Measurements from ENCODE around the gene SLC36A3.
"Not testable (repeated sequence)": the region's sequence is repeated elsewhere in the genome, so short reads cannot be mapped to it uniquely, and the experiment has no call there.

The SLC36A3 gene

GRCh38 chr5:151245680-151246219 is 57.8 kb downstream of the SLC36A3 start:
- in situ Hi-C loops (cut with MboI; ENCODE audit: low sequenced_read_pairs, unreplicated experiment) = no loop called here
- DNase-seq (ENCODE audit: low spot score) = no peak
- TF ChIP-seq, protein P1, sequence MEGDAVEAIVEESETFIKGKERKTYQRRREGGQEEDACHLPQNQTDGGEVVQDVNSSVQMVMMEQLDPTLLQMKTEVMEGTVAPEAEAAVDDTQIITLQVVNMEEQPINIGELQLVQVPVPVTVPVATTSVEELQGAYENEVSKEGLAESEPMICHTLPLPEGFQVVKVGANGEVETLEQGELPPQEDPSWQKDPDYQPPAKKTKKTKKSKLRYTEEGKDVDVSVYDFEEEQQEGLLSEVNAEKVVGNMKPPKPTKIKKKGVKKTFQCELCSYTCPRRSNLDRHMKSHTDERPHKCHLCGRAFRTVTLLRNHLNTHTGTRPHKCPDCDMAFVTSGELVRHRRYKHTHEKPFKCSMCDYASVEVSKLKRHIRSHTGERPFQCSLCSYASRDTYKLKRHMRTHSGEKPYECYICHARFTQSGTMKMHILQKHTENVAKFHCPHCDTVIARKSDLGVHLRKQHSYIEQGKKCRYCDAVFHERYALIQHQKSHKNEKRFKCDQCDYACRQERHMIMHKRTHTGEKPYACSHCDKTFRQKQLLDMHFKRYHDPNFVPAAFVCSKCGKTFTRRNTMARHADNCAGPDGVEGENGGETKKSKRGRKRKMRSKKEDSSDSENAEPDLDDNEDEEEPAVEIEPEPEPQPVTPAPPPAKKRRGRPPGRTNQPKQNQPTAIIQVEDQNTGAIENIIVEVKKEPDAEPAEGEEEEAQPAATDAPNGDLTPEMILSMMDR (IDR thresholded peaks at IDR 0.05; ENCODE audit: borderline replicate concordance, control extremely low read depth, extremely low read depth, insufficient read depth, missing control alignments) = no peak

GRCh38 chr5:151244206-151244605 is 59.4 kb downstream of the SLC36A3 start:
- TF ChIP-seq, protein P1 (IDR thresholded peaks at IDR 0.05; ENCODE audit: borderline replicate concordance, control extremely low read depth, extremely low read depth, insufficient read depth, missing control alignments) = no peak

GRCh38 chr5:151243564-151243963 is 60.0 kb downstream of the SLC36A3 start:
- in situ Hi-C loops (cut with MboI; ENCODE audit: low sequenced_read_pairs, unreplicated experiment) = no loop called here
- TF ChIP-seq, protein P1 (IDR thresholded peaks at IDR 0.05; ENCODE audit: borderline replicate concordance, control extremely low read depth, extremely low read depth, insufficient read depth, missing control alignments) = no peak
- DNase-seq (ENCODE audit: low spot score) = no peak

More at GRCh38 chr5:151244206-151244605, 59.4 kb downstream of the SLC36A3 start:
- no peak for DNase-seq (ENCODE audit: low spot score)
- in situ Hi-C loops (cut with MboI; ENCODE audit: low sequenced_read_pairs, unreplicated experiment) = no loop called here

DNA sequence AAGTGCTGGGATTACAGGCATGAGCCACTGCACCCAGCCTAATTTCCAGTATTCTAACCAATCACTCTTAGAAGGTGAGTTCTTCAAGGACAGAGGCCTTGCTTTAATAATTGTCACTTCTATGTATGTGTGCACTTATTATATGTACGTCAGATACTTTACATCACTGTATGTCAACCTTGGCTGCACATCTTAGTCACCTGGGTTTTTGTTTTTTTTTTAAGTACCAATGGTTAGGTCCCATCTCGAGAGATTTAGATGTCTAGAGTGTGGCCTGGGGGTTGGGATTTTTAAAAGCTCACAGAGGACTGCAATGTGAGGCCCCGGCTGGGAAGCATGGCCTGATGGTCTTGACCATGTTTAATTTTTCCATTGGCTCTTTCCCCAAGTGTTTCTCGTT is 60.4 kb downstream of the SLC36A3 start:
- no peak for DNase-seq (ENCODE audit: low spot score)
- in situ Hi-C loops (cut with MboI; ENCODE audit: low sequenced_read_pairs, unreplicated experiment) = no loop called here
- TF ChIP-seq, protein P1 (IDR thresholded peaks at IDR 0.05; ENCODE audit: borderline replicate concordance, control extremely low read depth, extremely low read depth, insufficient read depth, missing control alignments) = no peak

GRCh38 chr5:151240924-151241635 is 62.5 kb downstream of the SLC36A3 start:
- in situ Hi-C loops (cut with MboI; ENCODE audit: low sequenced_read_pairs, unreplicated experiment) = no loop called here
- no peak for DNase-seq (ENCODE audit: low spot score)
- TF ChIP-seq, protein P1 (IDR thresholded peaks at IDR 0.05; ENCODE audit: borderline replicate concordance, control extremely low read depth, extremely low read depth, insufficient read depth, missing control alignments) = no peak

- DNase-seq (ENCODE audit: low spot score); in situ Hi-C loops (cut with MboI; ENCODE audit: low sequenced_read_pairs, unreplicated experiment): not testable (repeated sequence)
These were observed 63.2 kb downstream of the SLC36A3 start for GRCh38 chr5:151240268-151240835.

- TF ChIP-seq, protein P1 (IDR thresholded peaks at IDR 0.05; ENCODE audit: borderline replicate concordance, control extremely low read depth, extremely low read depth, insufficient read depth, missing control alignments) = peak; percentile 91
- DNase-seq (ENCODE audit: low spot score) = peak; percentile 64
- in situ Hi-C loops (cut with MboI; ENCODE audit: low sequenced_read_pairs, unreplicated experiment) = no loop called here
These were observed 64.2 kb downstream of the SLC36A3 start for GRCh38 chr5:151239237-151239861.
